GM12875 (cell line): Measurements from ENCODE around the gene SH3D21.

ENCODE experiments used
- H3K4me3 ChIP-seq: one replicate; pipeline ENCODE4 v1.5.1; 2011; ENCODE audit warnings: low read depth, low read length, control low read depth
- TF ChIP-seq, protein P1 (sequence below): IDR thresholded peaks from 2 replicates; pipeline ENCODE4 v1.5.1; 2011; ENCODE audit warnings: low read depth, mild to moderate bottlenecking, control low read depth, inconsistent platforms, low read length, moderate library complexity, borderline replicate concordance; ENCODE audit not compliant: insufficient read depth

The SH3D21 gene

DNA sequence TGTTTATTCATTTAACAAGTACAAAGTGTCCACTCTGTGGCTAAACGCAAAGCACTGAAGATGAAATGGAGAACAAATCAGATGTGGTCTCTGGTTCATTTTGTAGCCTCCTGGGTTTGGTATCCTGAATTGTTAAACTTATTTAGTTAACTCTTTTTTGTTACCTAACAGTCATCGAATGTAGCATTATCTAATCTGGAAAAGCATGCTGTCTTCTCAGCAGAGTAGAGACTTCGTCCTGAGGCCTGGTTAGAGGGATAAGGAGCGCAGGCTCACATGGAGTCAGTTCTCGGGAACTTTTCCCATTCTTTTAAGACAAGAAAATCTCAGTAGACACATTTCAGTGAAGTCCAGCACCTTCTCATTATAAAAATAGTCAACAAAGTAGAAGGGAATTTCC lies 33.1 kb upstream of the SH3D21 start:
- TF ChIP-seq, protein P1, sequence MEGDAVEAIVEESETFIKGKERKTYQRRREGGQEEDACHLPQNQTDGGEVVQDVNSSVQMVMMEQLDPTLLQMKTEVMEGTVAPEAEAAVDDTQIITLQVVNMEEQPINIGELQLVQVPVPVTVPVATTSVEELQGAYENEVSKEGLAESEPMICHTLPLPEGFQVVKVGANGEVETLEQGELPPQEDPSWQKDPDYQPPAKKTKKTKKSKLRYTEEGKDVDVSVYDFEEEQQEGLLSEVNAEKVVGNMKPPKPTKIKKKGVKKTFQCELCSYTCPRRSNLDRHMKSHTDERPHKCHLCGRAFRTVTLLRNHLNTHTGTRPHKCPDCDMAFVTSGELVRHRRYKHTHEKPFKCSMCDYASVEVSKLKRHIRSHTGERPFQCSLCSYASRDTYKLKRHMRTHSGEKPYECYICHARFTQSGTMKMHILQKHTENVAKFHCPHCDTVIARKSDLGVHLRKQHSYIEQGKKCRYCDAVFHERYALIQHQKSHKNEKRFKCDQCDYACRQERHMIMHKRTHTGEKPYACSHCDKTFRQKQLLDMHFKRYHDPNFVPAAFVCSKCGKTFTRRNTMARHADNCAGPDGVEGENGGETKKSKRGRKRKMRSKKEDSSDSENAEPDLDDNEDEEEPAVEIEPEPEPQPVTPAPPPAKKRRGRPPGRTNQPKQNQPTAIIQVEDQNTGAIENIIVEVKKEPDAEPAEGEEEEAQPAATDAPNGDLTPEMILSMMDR: no peak
- H3K4me3 ChIP-seq: no peak overlapping the region

DNA sequence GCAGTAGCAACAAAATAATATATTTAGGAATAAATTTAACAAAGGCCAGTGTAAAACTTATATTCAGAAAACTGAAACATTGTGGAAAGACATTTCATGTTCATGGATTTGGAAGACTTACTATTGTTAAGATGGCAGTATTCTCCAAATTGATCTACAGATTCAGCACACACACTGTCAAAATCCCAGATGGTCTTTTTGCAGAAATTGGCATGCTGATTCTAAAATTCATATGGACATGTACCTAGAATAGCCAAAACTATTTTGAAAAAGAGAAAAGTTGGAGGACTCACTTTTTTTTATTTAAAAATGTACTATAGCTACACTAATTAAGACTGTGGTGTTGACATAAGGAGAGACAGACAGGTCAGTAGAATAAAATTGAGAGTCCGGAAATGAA lies 32.0 kb upstream of the SH3D21 start:
- H3K4me3 ChIP-seq: no peak overlapping the region
- TF ChIP-seq, protein P1: no peak

- no peak overlapping the region for H3K4me3 ChIP-seq
- TF ChIP-seq, protein P1: no peak
Measured at GRCh38 chr1:36276688-36277087, 29.5 kb upstream of the SH3D21 start.

DNA sequence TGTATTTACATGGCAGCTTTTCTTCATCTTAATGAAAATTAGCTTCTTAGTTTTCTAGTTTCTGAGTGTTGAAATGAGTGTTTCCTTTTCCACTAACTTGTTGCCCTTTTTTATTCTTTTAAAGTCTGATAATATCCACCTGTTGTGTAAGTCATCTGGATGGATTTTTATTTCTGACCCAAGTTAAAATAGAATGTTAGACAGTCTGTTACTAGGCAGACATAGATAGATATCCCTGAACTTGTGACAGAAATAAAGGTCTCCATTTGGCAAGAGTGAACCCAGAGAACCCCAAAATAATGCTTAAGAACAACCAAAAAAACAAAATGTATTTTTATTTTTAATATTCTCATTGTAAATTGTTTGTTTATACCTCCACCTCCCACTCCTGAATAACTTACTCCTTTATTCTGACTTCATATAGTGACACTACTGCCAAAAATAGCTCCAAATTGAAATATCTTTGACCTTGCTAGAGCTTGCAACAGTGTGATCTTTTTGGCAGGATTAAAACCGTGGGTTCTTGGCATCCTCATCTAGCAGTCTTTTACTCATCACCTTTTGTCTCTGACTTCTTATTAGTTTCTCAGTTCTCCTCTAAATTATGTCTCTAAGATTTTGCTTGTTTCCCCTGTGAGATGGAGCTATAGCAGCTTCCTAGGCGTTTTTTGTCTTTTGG lies 26.9 kb upstream of the SH3D21 start:
- no peak overlapping the region for H3K4me3 ChIP-seq
- TF ChIP-seq, protein P1: no peak

- TF ChIP-seq, protein P1: no peak
- H3K4me3 ChIP-seq: no peak overlapping the region
Measured at GRCh38 chr1:36279789-36280296, 26.3 kb upstream of the SH3D21 start.

DNA sequence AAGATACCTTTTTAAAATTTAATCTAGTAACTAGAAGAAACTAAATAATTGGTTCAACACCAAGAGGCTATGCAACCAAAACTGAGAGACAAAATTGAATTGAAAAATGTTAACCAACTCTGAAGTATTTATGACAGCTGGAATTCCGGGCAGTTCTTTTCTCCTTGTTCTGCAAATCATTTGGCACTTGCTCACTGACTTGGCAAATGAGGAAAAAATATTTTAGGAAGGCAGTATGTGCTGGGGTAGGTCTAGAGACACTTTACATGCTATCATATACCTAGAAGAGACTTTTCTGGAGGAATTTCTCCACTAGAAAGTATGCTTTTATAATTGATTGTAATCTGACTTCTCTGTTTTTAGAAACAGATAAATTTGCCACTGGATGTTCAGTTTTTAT lies 22.1 kb upstream of the SH3D21 start:
- H3K4me3 ChIP-seq: no peak overlapping the region
- TF ChIP-seq, protein P1: no peak

DNA sequence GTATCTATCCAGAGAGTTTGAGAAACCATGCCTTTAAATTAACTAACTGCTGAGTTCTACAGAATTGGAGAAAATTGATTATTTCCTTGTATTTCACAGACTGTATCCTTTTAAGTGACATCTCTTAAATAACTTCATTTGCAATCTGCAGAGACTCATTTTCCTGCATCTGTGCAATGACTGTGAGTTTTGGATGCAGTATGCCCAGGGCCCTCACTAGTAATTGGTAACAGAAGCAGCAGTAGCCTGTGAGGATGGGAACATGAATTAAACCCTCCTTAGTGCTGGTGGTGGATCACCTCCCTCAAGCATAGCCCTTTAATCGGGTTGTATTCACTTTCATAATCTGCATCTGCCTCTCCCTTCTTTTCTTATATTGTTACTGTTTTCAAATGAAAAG lies 21.7 kb upstream of the SH3D21 start:
- TF ChIP-seq, protein P1: no peak

More for the DNA sequence above, 21.7 kb upstream of the SH3D21 start:
- H3K4me3 ChIP-seq: no peak overlapping the region
